Mesendoderm (in vitro differentiated cells): Measurements from ENCODE around the gene TMCC1.

ENCODE experiments used
- DNase-seq: peaks from one replicate; pipeline ENCODE4 v3.0.0; 2013
- H2AK5ac ChIP-seq: 2 replicates; pipeline ENCODE4 v1.6.1; 2013; ENCODE audit warnings: low read length, inconsistent platforms
- H2BK120ac ChIP-seq: 2 replicates; pipeline ENCODE4 v1.6.1; 2013; ENCODE audit warnings: low read depth, mild to moderate bottlenecking, low read length, moderate library complexity, mixed read lengths
- H2BK15ac ChIP-seq: replicated peaks from 2 replicates; pipeline ENCODE4 v1.6.1; 2013; ENCODE audit warnings: low read depth, mild to moderate bottlenecking, moderate library complexity
- H2BK5ac ChIP-seq: 2 replicates; pipeline ENCODE4 v1.6.1; 2013; ENCODE audit warnings: low read length, inconsistent platforms
- H3K18ac ChIP-seq: 2 replicates; pipeline ENCODE4 v1.6.1; 2013; ENCODE audit warnings: mild to moderate bottlenecking, low read length, mixed read lengths
- H3K23ac ChIP-seq: one replicate; pipeline ENCODE4 v1.6.1; 2013; ENCODE audit warnings: low read length
- H3K27ac ChIP-seq: 2 replicates; pipeline ENCODE4 v1.5.1; 2013; ENCODE audit warnings: low read depth, mild to moderate bottlenecking, inconsistent platforms, low read length, moderate library complexity
- H3K27me3 ChIP-seq: 2 replicates; pipeline ENCODE4 v1.6.1; 2013; ENCODE audit warnings: low read length, control low read depth, mild to moderate bottlenecking, inconsistent platforms; ENCODE audit not compliant: insufficient read depth, poor library complexity
- H3K36me3 ChIP-seq: 2 replicates; pipeline ENCODE4 v1.6.1; 2013; ENCODE audit warnings: low read length, inconsistent platforms; ENCODE audit not compliant: control insufficient read depth, insufficient read depth
- H3K4ac ChIP-seq: one replicate; pipeline ENCODE4 v1.6.1; 2013; ENCODE audit warnings: low read depth, mild to moderate bottlenecking, low read length, moderate library complexity
- H3K4me1 ChIP-seq: 2 replicates; pipeline ENCODE4 v1.6.1; 2013; ENCODE audit warnings: low read depth, low read length, inconsistent platforms; ENCODE audit not compliant: control insufficient read depth
- H3K4me2 ChIP-seq: 2 replicates; pipeline ENCODE4 v1.6.1; 2013; ENCODE audit warnings: low read length
- H3K4me3 ChIP-seq: 2 replicates; pipeline ENCODE4 v1.5.1; 2013; ENCODE audit warnings: mild to moderate bottlenecking, low read length
- H3K56ac ChIP-seq: one replicate; pipeline ENCODE4 v1.6.1; 2013; ENCODE audit warnings: low read length
- H3K79me1 ChIP-seq: 2 replicates; pipeline ENCODE4 v1.6.1; 2013; ENCODE audit warnings: low read length, inconsistent platforms
- H3K79me2 ChIP-seq: 2 replicates; pipeline ENCODE4 v1.6.1; 2013; ENCODE audit warnings: mild to moderate bottlenecking, low read length; ENCODE audit not compliant: control insufficient read depth, insufficient read depth
- H3K9ac ChIP-seq: 2 replicates; pipeline ENCODE4 v1.6.1; 2013; ENCODE audit warnings: low read length, inconsistent platforms
- H4K5ac ChIP-seq: one replicate; pipeline ENCODE4 v1.6.1; 2013; ENCODE audit warnings: low read length
- H4K8ac ChIP-seq: one replicate; pipeline ENCODE4 v1.6.1; 2013; ENCODE audit warnings: low read depth, mild to moderate bottlenecking, control low read depth, low read length, moderate library complexity
- WGBS: extraction: QIAGEN DNeasy Blood & Tissue Kit; methylation state at CpG from one replicate; pipeline ENCODE4 v1.1.7; 2013; ENCODE audit warnings: low lambda C conversion rate, missing lambda C conversion rate; ENCODE audit not compliant: insufficient coverage; ENCODE audit errors: extremely low coverage; 5-methylcytosine and 5-hydroxymethylcytosine counted together

Gene TMCC1

GRCh38 chr3:129778871-129779270, 114.6 kb downstream of the TMCC1 start:
- no CpG with 5 or more reads among the region's 2 CpGs for WGBS
- H3K23ac ChIP-seq, result no peak overlapping the region
- H3K27me3 ChIP-seq, result no peaks in the 10 kb centered on the region
- no peak overlapping the region for H2AK5ac ChIP-seq
- H4K8ac ChIP-seq, result no peak overlapping the region
- no peak overlapping the region for H2BK120ac ChIP-seq
- no peak overlapping the region for H2BK5ac ChIP-seq
- H3K36me3 ChIP-seq, result no peaks in the 10 kb centered on the region
- no peaks in the 10 kb centered on the region for H3K79me2 ChIP-seq
- H4K5ac ChIP-seq, result no peak overlapping the region
- H3K9ac ChIP-seq, result no peak overlapping the region
- no peak overlapping the region for H3K27ac ChIP-seq
- DNase-seq, result no peak
- H3K56ac ChIP-seq, result no peak overlapping the region
- peaks cover 1% of the 10 kb centered on the region for H3K79me1 ChIP-seq
- no peak overlapping the region for H3K4ac ChIP-seq
- no peak overlapping the region for H3K18ac ChIP-seq
- H3K4me2 ChIP-seq, result no peak overlapping the region
- H2BK15ac ChIP-seq, result no peak overlapping the region
- H3K4me3 ChIP-seq, result no peak overlapping the region
- no peaks in the 10 kb centered on the region for H3K4me1 ChIP-seq

GRCh38 chr3:129777806-129778205, 115.7 kb downstream of the TMCC1 start:
- H4K5ac ChIP-seq, result no peak overlapping the region
- peaks cover 1% of the 10 kb centered on the region for H3K79me1 ChIP-seq
- H4K8ac ChIP-seq, result no peak overlapping the region
- no peaks in the 10 kb centered on the region for H3K79me2 ChIP-seq
- no peak overlapping the region for H3K4ac ChIP-seq
- WGBS, result no CpG with 5 or more reads among the region's 4 CpGs
- no peak overlapping the region for H2BK120ac ChIP-seq
- H3K4me1 ChIP-seq, result no peaks in the 10 kb centered on the region
- no peak overlapping the region for H3K27ac ChIP-seq
- H3K4me3 ChIP-seq, result no peak overlapping the region
- H3K56ac ChIP-seq, result no peak overlapping the region
- no peak overlapping the region for H2BK15ac ChIP-seq
- no peak overlapping the region for H2BK5ac ChIP-seq
- no peak overlapping the region for H3K9ac ChIP-seq
- no peaks in the 10 kb centered on the region for H3K36me3 ChIP-seq
- no peak overlapping the region for H3K23ac ChIP-seq
- no peak overlapping the region for H3K4me2 ChIP-seq
- no peaks in the 10 kb centered on the region for H3K27me3 ChIP-seq
- H3K18ac ChIP-seq, result no peak overlapping the region
- no peak overlapping the region for H2AK5ac ChIP-seq
- DNase-seq, result peak; percentile 19

GRCh38 chr3:129775870-129776269, 117.6 kb downstream of the TMCC1 start:
- no peak overlapping the region for H3K18ac ChIP-seq
- H3K4ac ChIP-seq, result no peak overlapping the region
- H3K79me2 ChIP-seq, result no peaks in the 10 kb centered on the region
- H2AK5ac ChIP-seq, result no peak overlapping the region
- H3K4me1 ChIP-seq, result no peaks in the 10 kb centered on the region
- H3K27me3 ChIP-seq, result no peaks in the 10 kb centered on the region
- no peak overlapping the region for H4K8ac ChIP-seq
- no peak overlapping the region for H3K9ac ChIP-seq
- no peak overlapping the region for H3K27ac ChIP-seq
- H2BK120ac ChIP-seq, result no peak overlapping the region
- no peaks in the 10 kb centered on the region for H3K36me3 ChIP-seq
- no peak overlapping the region for H4K5ac ChIP-seq
- H2BK5ac ChIP-seq, result no peak overlapping the region
- H3K56ac ChIP-seq, result no peak overlapping the region
- peaks cover 1% of the 10 kb centered on the region for H3K79me1 ChIP-seq
- no peak overlapping the region for H2BK15ac ChIP-seq
- H3K4me3 ChIP-seq, result no peak overlapping the region
- no peak overlapping the region for H3K4me2 ChIP-seq
- no peak for DNase-seq
- WGBS, result no CpG with 5 or more reads among the region's 2 CpGs
- H3K23ac ChIP-seq, result no peak overlapping the region

- H3K4me2 ChIP-seq, result no peak overlapping the region
- H3K18ac ChIP-seq, result no peak overlapping the region
- no peak for DNase-seq
- no peaks in the 10 kb centered on the region for H3K79me2 ChIP-seq
- H3K9ac ChIP-seq, result no peak overlapping the region
- H3K56ac ChIP-seq, result no peak overlapping the region
- no peaks in the 10 kb centered on the region for H3K36me3 ChIP-seq
- H3K27ac ChIP-seq, result no peak overlapping the region
- no peaks in the 10 kb centered on the region for H3K27me3 ChIP-seq
- no peak overlapping the region for H2BK120ac ChIP-seq
- H2BK15ac ChIP-seq, result no peak overlapping the region
- no peak overlapping the region for H4K5ac ChIP-seq
- peak overlapping the region; percentile 76 for H4K8ac ChIP-seq
- H2BK5ac ChIP-seq, result no peak overlapping the region
- H2AK5ac ChIP-seq, result no peak overlapping the region
- H3K79me1 ChIP-seq, result peaks cover 1% of the 10 kb centered on the region
- H3K4me3 ChIP-seq, result no peak overlapping the region
- no peak overlapping the region for H3K4ac ChIP-seq
- no peaks in the 10 kb centered on the region for H3K4me1 ChIP-seq
- H3K23ac ChIP-seq, result no peak overlapping the region
Measured at GRCh38 chr3:129773691-129774663, 119.5 kb downstream of the TMCC1 start.

GRCh38 chr3:129770604-129771003, 122.9 kb downstream of the TMCC1 start:
- Histone ChIP-seq H2BK5ac (no peak overlapping the region), H3K79me1 (peaks cover 1% of the 10 kb centered on the region), H3K27ac (no peak overlapping the region), H3K23ac (no peak overlapping the region), H3K4me1 (no peaks in the 10 kb centered on the region), H2AK5ac (no peak overlapping the region), H4K5ac (no peak overlapping the region), H2BK15ac (no peak overlapping the region), H2BK120ac (no peak overlapping the region), H3K27me3 (no peaks in the 10 kb centered on the region), H3K36me3 (no peaks in the 10 kb centered on the region), H3K18ac (no peak overlapping the region), H3K4me3 (no peak overlapping the region), H3K9ac (no peak overlapping the region), H4K8ac (no peak overlapping the region), H3K79me2 (no peaks in the 10 kb centered on the region), H3K4me2 (no peak overlapping the region), H3K4ac (no peak overlapping the region), H3K56ac (no peak overlapping the region)
- WGBS, result no CpG with 5 or more reads among the region's 3 CpGs
- DNase-seq, result no peak

GRCh38 chr3:129769616-129770015, 123.9 kb downstream of the TMCC1 start:
- WGBS, result no CpG with 5 or more reads among the region's 3 CpGs
- no peak overlapping the region for H2AK5ac ChIP-seq
- H3K27ac ChIP-seq, result no peak overlapping the region
- no peak overlapping the region for H3K56ac ChIP-seq
- H4K8ac ChIP-seq, result no peak overlapping the region
- no peak overlapping the region for H2BK15ac ChIP-seq
- no peaks in the 10 kb centered on the region for H3K27me3 ChIP-seq
- no peak overlapping the region for H3K23ac ChIP-seq
- H3K9ac ChIP-seq, result no peak overlapping the region
- no peak for DNase-seq
- no peaks in the 10 kb centered on the region for H3K36me3 ChIP-seq
- H3K4me1 ChIP-seq, result no peaks in the 10 kb centered on the region
- no peak overlapping the region for H2BK120ac ChIP-seq
- H3K4me3 ChIP-seq, result no peak overlapping the region
- no peak overlapping the region for H4K5ac ChIP-seq
- H3K18ac ChIP-seq, result no peak overlapping the region
- no peaks in the 10 kb centered on the region for H3K79me2 ChIP-seq
- no peak overlapping the region for H3K4ac ChIP-seq
- no peak overlapping the region for H3K4me2 ChIP-seq
- peaks cover under 1% of the 10 kb centered on the region for H3K79me1 ChIP-seq
- no peak overlapping the region for H2BK5ac ChIP-seq
